Hepatocyte (in vitro differentiated cells): Measurements from ENCODE around the gene HSPA12A. TPM values are rescaled to one million over a fixed set of nuclear protein-coding genes. Genes with fewer than 3 reads are reported as not detected.

Source experiments
- DNase-seq: peaks from one replicate; pipeline ENCODE4 v3.0.0-alpha.2; 2016; ENCODE audit warnings: low spot score
- H2AFZ ChIP-seq: fragments of 200-600 bp; sonication (generic); 2 replicates; pipeline ENCODE4 v1.6.0; 2016; ENCODE audit warnings: antibody characterized with exemption, mild to moderate bottlenecking
- H3K27ac ChIP-seq: fragments of 200-600 bp; sonication (generic); 2 replicates; pipeline ENCODE4 v1.5.1; 2016; ENCODE audit warnings: mild to moderate bottlenecking
- H3K27me3 ChIP-seq: fragments of 200-600 bp; sonication (generic); 2 replicates; pipeline ENCODE4 v1.6.1; 2016
- H3K36me3 ChIP-seq: fragments of 200-600 bp; sonication (generic); replicated peaks from 2 replicates; pipeline ENCODE4 v1.5.1; 2016; ENCODE audit warnings: low read depth; ENCODE audit not compliant: insufficient read depth
- H3K4me1 ChIP-seq: fragments of 200-600 bp; sonication (generic); 2 replicates; pipeline ENCODE4 v1.5.1; 2016; ENCODE audit warnings: mild to moderate bottlenecking, moderate library complexity; ENCODE audit not compliant: insufficient read depth
- H3K4me2 ChIP-seq: fragments of 200-600 bp; sonication (generic); 2 replicates; pipeline ENCODE4 v1.6.0; 2016
- H3K4me3 ChIP-seq: fragments of 200-600 bp; sonication (generic); 2 replicates; pipeline ENCODE4 v1.5.1; 2016; ENCODE audit warnings: mild to moderate bottlenecking
- H3K79me2 ChIP-seq: fragments of 200-600 bp; sonication (generic); 2 replicates; pipeline ENCODE4 v1.6.0; 2017; ENCODE audit warnings: mild to moderate bottlenecking
- H3K9me2 ChIP-seq: fragments of 200-600 bp; sonication (generic); replicated peaks from 2 replicates; pipeline ENCODE4 v1.6.0; 2017; ENCODE audit warnings: mild to moderate bottlenecking; ENCODE audit not compliant: insufficient read depth
- H3K9me3 ChIP-seq: fragments of 200-600 bp; sonication (generic); 2 replicates; pipeline ENCODE4 v1.5.1; 2016; ENCODE audit warnings: low read depth, mild to moderate bottlenecking
- H4K20me1 ChIP-seq: fragments of 200-600 bp; sonication (generic); 2 replicates; pipeline ENCODE4 v1.6.0; 2016; ENCODE audit warnings: mild to moderate bottlenecking; ENCODE audit not compliant: insufficient read depth, poor library complexity, severe bottlenecking
- CTCF ChIP-seq: fragments of 200-600 bp; sonication (generic); IDR thresholded peaks from 2 replicates; pipeline ENCODE4 v1.5.1; 2016; ENCODE audit warnings: antibody characterized with exemption, mild to moderate bottlenecking; ENCODE audit not compliant: poor library complexity
- EZH2 ChIP-seq: fragments of 200-600 bp; sonication (generic); IDR thresholded peaks from 2 replicates; pipeline ENCODE4 v1.6.1; 2016; ENCODE audit warnings: antibody characterized with exemption, mild to moderate bottlenecking, borderline replicate concordance
- EZH2phosphoT487 ChIP-seq: fragments of 200-600 bp; sonication (generic); IDR thresholded peaks from one replicate; pipeline ENCODE4 v1.6.1; 2018; ENCODE audit warnings: antibody characterized with exemption, mild to moderate bottlenecking, low read depth, moderate library complexity; ENCODE audit not compliant: unreplicated experiment, severe bottlenecking
- WGBS: methylation state at CpG from one replicate; pipeline ENCODE4 v1.1.6; 2016; ENCODE audit warnings: low lambda C conversion rate; ENCODE audit errors: missing lambda C conversion rate; 5-methylcytosine and 5-hydroxymethylcytosine counted together
- polyA plus RNA-seq: library from polyadenylated mRNA; unstranded; fragments of >200 nt; fragmentation: Nextera tagmentation; extraction: Ambion mirVana; gene quantifications from 2 replicates; pipeline ENCODE4 v1.2.1, GENCODE V29; 2016
- total RNA-seq: library from RNA; depleted of rRNA; stranded (reverse); fragments of >200 nt; gene quantifications from 2 replicates; pipeline ENCODE4 v1.2.3, GENCODE V29; 2014

HSPA12A gene
- total and polyA plus RNA-seq, 2 experiments from 2014 or later, result 8.7 to 9.9 TPM

- WGBS, result 80% methylated on average over 2 of the region's 2 CpGs
- DNase-seq, result no peak
- Histone ChIP-seq H4K20me1 (no peaks in the 10 kb centered on the region), H3K79me2 (no peaks in the 10 kb centered on the region), H3K27me3 (no peaks in the 10 kb centered on the region), H2AFZ (no peak overlapping the region), H3K36me3 (no peaks in the 10 kb centered on the region), H3K9me3 (no peaks in the 10 kb centered on the region), H3K4me1 (peaks cover 26% of the 10 kb centered on the region), H3K27ac (no peak overlapping the region), H3K4me2 (no peak overlapping the region), H3K4me3 (no peak overlapping the region), H3K9me2 (no peaks in the 10 kb centered on the region)
- no peak for TF ChIP-seq EZH2
- no peak for TF ChIP-seq CTCF
- no peak for TF ChIP-seq EZH2phosphoT487
Measured at GRCh38 chr10:116718058-116718457, 24.3 kb downstream of the HSPA12A start.

DNA sequence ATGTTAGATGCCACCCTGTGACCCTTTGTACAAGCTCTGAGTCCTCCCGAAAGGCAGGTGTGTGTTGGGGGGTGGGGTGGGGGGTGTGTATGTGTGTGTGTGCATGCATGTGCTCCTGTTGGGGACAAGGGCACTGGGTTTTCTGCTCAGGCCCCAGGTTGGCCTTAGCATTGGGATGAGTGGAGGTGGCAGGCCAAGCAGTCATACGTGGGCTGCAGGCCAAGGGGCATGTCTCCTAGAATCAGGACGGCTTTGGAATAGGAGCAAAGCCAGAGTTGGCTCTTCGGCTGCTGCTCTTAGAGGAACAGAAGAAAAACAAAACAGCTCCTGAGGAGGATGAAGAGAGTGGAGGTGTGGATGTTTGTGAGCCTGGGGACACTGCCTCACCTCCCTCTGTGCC, 26.0 kb downstream of the HSPA12A start:
- WGBS, result 78% methylated on average over 4 of the region's 4 CpGs

GRCh38 chr10:116715839-116716377, 26.5 kb downstream of the HSPA12A start:
- 92% methylated on average over 4 of the region's 4 CpGs for WGBS
- Histone ChIP-seq H3K9me3 (no peaks in the 10 kb centered on the region), H3K79me2 (no peaks in the 10 kb centered on the region), H2AFZ (no peak overlapping the region), H3K36me3 (no peaks in the 10 kb centered on the region), H3K27ac (no peak overlapping the region), H3K9me2 (no peaks in the 10 kb centered on the region), H3K4me3 (no peak overlapping the region), H3K4me1 (peaks cover 17% of the 10 kb centered on the region), H3K27me3 (no peaks in the 10 kb centered on the region), H4K20me1 (no peaks in the 10 kb centered on the region), H3K4me2 (no peak overlapping the region)
- TF ChIP-seq CTCF, result no peak
- DNase-seq, result no peak

More for the DNA sequence above, 26.0 kb downstream of the HSPA12A start:
- no peak overlapping the region for H3K4me3 ChIP-seq
- H3K9me2 ChIP-seq, result no peaks in the 10 kb centered on the region
- H3K4me2 ChIP-seq, result no peak overlapping the region
- no peaks in the 10 kb centered on the region for H3K27me3 ChIP-seq
- no peak overlapping the region for H3K27ac ChIP-seq
- peaks cover 22% of the 10 kb centered on the region for H3K4me1 ChIP-seq
- H3K9me3 ChIP-seq, result no peaks in the 10 kb centered on the region
- H3K79me2 ChIP-seq, result no peaks in the 10 kb centered on the region
- no peak overlapping the region for H2AFZ ChIP-seq
- no peak for TF ChIP-seq EZH2
- H3K36me3 ChIP-seq, result no peaks in the 10 kb centered on the region
- no peaks in the 10 kb centered on the region for H4K20me1 ChIP-seq
- no peak for DNase-seq

DNA sequence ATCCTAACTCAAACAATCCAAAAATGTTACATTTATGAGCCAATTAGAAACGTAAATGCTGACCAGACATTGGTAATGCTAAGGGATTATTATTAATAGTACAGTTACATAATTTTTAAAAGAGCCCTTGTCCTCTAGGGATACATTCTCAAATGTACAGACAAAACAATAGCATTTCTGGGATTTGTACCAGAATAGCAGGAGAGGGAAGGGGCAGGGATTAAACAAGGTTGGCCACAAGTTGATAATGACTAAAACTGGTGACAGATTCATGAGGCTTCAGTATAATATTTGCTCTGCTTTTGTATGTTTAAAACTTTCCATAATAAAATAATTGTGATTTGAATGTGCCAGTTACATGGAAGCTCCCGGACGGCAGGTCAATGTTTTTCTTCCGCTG, 27.0 kb downstream of the HSPA12A start:
- TF ChIP-seq CTCF, result no peak
- no peak for TF ChIP-seq EZH2
- no peak for TF ChIP-seq EZH2phosphoT487
- Histone ChIP-seq H3K4me3 (no peak overlapping the region), H3K9me2 (no peaks in the 10 kb centered on the region), H3K4me2 (no peak overlapping the region), H3K27me3 (no peaks in the 10 kb centered on the region), H3K27ac (no peak overlapping the region), H3K79me2 (no peaks in the 10 kb centered on the region), H3K9me3 (no peaks in the 10 kb centered on the region), H3K36me3 (no peaks in the 10 kb centered on the region), H3K4me1 (peaks cover 11% of the 10 kb centered on the region), H4K20me1 (no peaks in the 10 kb centered on the region), H2AFZ (no peak overlapping the region)
- no peak for DNase-seq
- WGBS, result 62% methylated on average over 4 of the region's 4 CpGs
